Ishikawa (cell line): ENCODE measurements around the gene PHLDB2.

Experiments used
- CEBPB ChIP-seq: IDR thresholded peaks from 2 replicates; pipeline ENCODE4 v1.6.1; 2012
- CREB1 ChIP-seq: IDR thresholded peaks from 2 replicates; pipeline ENCODE4 v1.6.1; 2012; ENCODE audit warnings: low read depth
- EGR1 ChIP-seq: IDR thresholded peaks from 2 replicates; pipeline ENCODE4 v1.6.1; 2012
- EP300 ChIP-seq: IDR thresholded peaks from 2 replicates; pipeline ENCODE4 v1.6.1; 2012; ENCODE audit warnings: borderline replicate concordance
- FOXM1 ChIP-seq: IDR thresholded peaks from 2 replicates; pipeline ENCODE4 v1.6.1; 2012; ENCODE audit warnings: low read depth, borderline replicate concordance
- RAD21 ChIP-seq: IDR thresholded peaks from 2 replicates; pipeline ENCODE4 v1.6.1; 2012; ENCODE audit warnings: low read depth
- TAF1 ChIP-seq: IDR thresholded peaks from 2 replicates; pipeline ENCODE4 v1.6.1; 2012; ENCODE audit warnings: low read depth, mild to moderate bottlenecking
- TCF12 ChIP-seq: IDR thresholded peaks from 2 replicates; pipeline ENCODE4 v1.6.1; 2012; ENCODE audit warnings: low read depth
- TEAD4 ChIP-seq: IDR thresholded peaks from 2 replicates; pipeline ENCODE4 v1.6.1; 2012
- YY1 ChIP-seq: IDR thresholded peaks from 2 replicates; pipeline ENCODE4 v1.6.1; 2012; ENCODE audit warnings: low read depth
- ZBTB7A ChIP-seq: IDR thresholded peaks from 2 replicates; pipeline ENCODE4 v1.6.1; 2012; ENCODE audit warnings: low read depth
- TF ChIP-seq, protein P1 (sequence below): IDR thresholded peaks from 2 replicates; pipeline ENCODE4 v1.6.1; 2012; ENCODE audit warnings: low read depth, mild to moderate bottlenecking
- TF ChIP-seq, protein P2 (sequence below): IDR thresholded peaks from 2 replicates; pipeline ENCODE4 v1.6.1; 2012
- TF ChIP-seq, protein P3 (sequence below): IDR thresholded peaks from 2 replicates; pipeline ENCODE4 v1.6.1; 2012

DNA sequence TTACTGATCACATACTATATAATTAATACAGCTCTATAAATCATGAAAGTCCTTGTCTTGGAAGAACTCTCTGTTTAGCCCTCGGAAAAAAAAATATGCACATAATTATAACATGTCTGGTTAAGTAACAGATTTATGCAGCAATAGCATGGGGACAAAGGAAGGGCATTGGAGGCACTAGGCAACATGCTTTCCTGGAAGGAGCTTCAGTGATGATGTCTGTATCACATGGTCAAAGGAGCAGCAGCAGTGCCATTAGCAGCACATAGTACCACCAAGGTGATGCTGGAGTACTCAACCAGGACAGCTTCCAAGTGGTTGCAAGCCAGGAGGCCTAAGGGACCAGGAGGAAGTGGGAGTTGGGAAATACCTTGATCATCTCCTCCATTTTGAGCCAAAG lies 36.3 kb upstream of the PHLDB2 start:
- TF ChIP-seq RAD21, result no peak
- TF ChIP-seq, protein P1, sequence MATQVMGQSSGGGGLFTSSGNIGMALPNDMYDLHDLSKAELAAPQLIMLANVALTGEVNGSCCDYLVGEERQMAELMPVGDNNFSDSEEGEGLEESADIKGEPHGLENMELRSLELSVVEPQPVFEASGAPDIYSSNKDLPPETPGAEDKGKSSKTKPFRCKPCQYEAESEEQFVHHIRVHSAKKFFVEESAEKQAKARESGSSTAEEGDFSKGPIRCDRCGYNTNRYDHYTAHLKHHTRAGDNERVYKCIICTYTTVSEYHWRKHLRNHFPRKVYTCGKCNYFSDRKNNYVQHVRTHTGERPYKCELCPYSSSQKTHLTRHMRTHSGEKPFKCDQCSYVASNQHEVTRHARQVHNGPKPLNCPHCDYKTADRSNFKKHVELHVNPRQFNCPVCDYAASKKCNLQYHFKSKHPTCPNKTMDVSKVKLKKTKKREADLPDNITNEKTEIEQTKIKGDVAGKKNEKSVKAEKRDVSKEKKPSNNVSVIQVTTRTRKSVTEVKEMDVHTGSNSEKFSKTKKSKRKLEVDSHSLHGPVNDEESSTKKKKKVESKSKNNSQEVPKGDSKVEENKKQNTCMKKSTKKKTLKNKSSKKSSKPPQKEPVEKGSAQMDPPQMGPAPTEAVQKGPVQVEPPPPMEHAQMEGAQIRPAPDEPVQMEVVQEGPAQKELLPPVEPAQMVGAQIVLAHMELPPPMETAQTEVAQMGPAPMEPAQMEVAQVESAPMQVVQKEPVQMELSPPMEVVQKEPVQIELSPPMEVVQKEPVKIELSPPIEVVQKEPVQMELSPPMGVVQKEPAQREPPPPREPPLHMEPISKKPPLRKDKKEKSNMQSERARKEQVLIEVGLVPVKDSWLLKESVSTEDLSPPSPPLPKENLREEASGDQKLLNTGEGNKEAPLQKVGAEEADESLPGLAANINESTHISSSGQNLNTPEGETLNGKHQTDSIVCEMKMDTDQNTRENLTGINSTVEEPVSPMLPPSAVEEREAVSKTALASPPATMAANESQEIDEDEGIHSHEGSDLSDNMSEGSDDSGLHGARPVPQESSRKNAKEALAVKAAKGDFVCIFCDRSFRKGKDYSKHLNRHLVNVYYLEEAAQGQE, result no peak
- no peak for TF ChIP-seq EP300
- no peak for TF ChIP-seq EGR1
- no peak for TF ChIP-seq TAF1
- no peak for TF ChIP-seq CREB1
- TF ChIP-seq, protein P2, sequence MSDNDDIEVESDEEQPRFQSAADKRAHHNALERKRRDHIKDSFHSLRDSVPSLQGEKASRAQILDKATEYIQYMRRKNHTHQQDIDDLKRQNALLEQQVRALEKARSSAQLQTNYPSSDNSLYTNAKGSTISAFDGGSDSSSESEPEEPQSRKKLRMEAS, result no peak
- no peak for TF ChIP-seq CEBPB
- no peak for TF ChIP-seq FOXM1
- TF ChIP-seq YY1, result no peak
- no peak for TF ChIP-seq TCF12
- no peak for TF ChIP-seq TEAD4
- TF ChIP-seq, protein P3, sequence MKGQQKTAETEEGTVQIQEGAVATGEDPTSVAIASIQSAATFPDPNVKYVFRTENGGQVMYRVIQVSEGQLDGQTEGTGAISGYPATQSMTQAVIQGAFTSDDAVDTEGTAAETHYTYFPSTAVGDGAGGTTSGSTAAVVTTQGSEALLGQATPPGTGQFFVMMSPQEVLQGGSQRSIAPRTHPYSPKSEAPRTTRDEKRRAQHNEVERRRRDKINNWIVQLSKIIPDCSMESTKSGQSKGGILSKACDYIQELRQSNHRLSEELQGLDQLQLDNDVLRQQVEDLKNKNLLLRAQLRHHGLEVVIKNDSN, result no peak
- TF ChIP-seq ZBTB7A, result no peak
